NCI-H187 treated with DMSO at 0.1 percent for 48 hours (cell line): ENCODE data around the gene CHST7.

Experiments used
- DNase-seq: peaks from one replicate; lab custom pipeline; 2025; lab: John Stamatoyannopoulos, UW

The CHST7 gene

GRCh38 chrX:46610070-46610658 is 36.6 kb downstream of the CHST7 start:
- no peak for DNase-seq

GRCh38 chrX:46611658-46612362 is 38.2 kb downstream of the CHST7 start:
- DNase-seq: no peak

- DNase-seq: no peak
These were observed 44.3 kb downstream of the CHST7 start for GRCh38 chrX:46617906-46618305.

- DNase-seq: no peak
These were observed 45.4 kb downstream of the CHST7 start for GRCh38 chrX:46618947-46619346.

- DNase-seq: no peak
These were observed 46.9 kb downstream of the CHST7 start for GRCh38 chrX:46620505-46620904.

GRCh38 chrX:46621572-46621971 is 48.0 kb downstream of the CHST7 start:
- DNase-seq: no peak

GRCh38 chrX:46624090-46624786 is 50.7 kb downstream of the CHST7 start:
- DNase-seq: no peak

- no peak for DNase-seq
These were observed 53.0 kb downstream of the CHST7 start for GRCh38 chrX:46626566-46626965.

GRCh38 chrX:46627062-46627461 is 53.5 kb downstream of the CHST7 start:
- no peak for DNase-seq

GRCh38 chrX:46627711-46628419 is 54.3 kb downstream of the CHST7 start:
- DNase-seq: no peak

- no peak for DNase-seq
These were observed 55.2 kb downstream of the CHST7 start for GRCh38 chrX:46628460-46629371.

- DNase-seq: no peak
These were observed 56.6 kb downstream of the CHST7 start for GRCh38 chrX:46630141-46630540.

GRCh38 chrX:46634577-46634976 is 61.0 kb downstream of the CHST7 start:
- no peak for DNase-seq

GRCh38 chrX:46635186-46635585 is 61.6 kb downstream of the CHST7 start:
- no peak for DNase-seq

GRCh38 chrX:46636223-46636622 is 62.7 kb downstream of the CHST7 start:
- no peak for DNase-seq

GRCh38 chrX:46637938-46638337 is 64.4 kb downstream of the CHST7 start:
- no peak for DNase-seq

- no peak for DNase-seq
These were observed 68.6 kb downstream of the CHST7 start for GRCh38 chrX:46642145-46642544.

GRCh38 chrX:46643636-46644035 is 70.1 kb downstream of the CHST7 start:
- DNase-seq: no peak

- peak; percentile 0 for DNase-seq
These were observed 72.0 kb downstream of the CHST7 start for GRCh38 chrX:46645614-46646013.

- no peak for DNase-seq
These were observed 73.7 kb downstream of the CHST7 start for GRCh38 chrX:46647251-46647650.
